Heart right ventricle (tissue), 16 donors: ENCODE results near the gene ZBTB48. TPM values are rescaled to one million over a fixed set of nuclear protein-coding genes. Genes with fewer than 3 reads are reported as not detected.

ENCODE experiments used
- ATAC-seq, 8 donors: fragments of 200-7000 bp; cut with Tn5 transposase; one replicate each; pipeline ENCODE4 v1.9.1; 2020; ENCODE audit warnings: mild to moderate bottlenecking in 8 of 8, moderate library complexity in 8 of 8, moderate number of reproducible peaks in 1 of 8
- DNase-seq, 2 donors: peaks; one replicate each; pipeline ENCODE4 v3.0.0-alpha.2; 2020
- H3K27ac ChIP-seq, 10 donors: fragments of 200-600 bp; sonication (generic) in 2 of 10; one replicate each; pipeline versions ENCODE4 v1.5.0 to v1.8.0; 2020 to 2022; ENCODE audit warnings: mild to moderate bottlenecking in 3 of 10
- H3K27me3 ChIP-seq, 7 donors: fragments of 200-600 bp; one replicate each; pipeline ENCODE4 v1.8.0; 2021 to 2022; ENCODE audit warnings: mild to moderate bottlenecking in 2 of 7
- H3K36me3 ChIP-seq, 9 donors: fragments of 200-600 bp; sonication (generic) in 1 of 9; one replicate each; pipeline versions ENCODE4 v1.5.0 to v1.8.0; 2020 to 2022; ENCODE audit warnings: mild to moderate bottlenecking in 2 of 9
- H3K4me1 ChIP-seq, 9 donors: fragments of 200-600 bp; sonication (generic) in 1 of 9; one replicate each; pipeline versions ENCODE4 v1.5.0 to v1.8.0; 2020 to 2022; ENCODE audit warnings: mild to moderate bottlenecking in 4 of 9
- H3K4me3 ChIP-seq, 10 donors: fragments of 200-600 bp; sonication (generic) in 2 of 10; one replicate each; pipeline versions ENCODE4 v1.5.0 to v1.8.0; 2020 to 2022; ENCODE audit warnings: mild to moderate bottlenecking in 7 of 10, moderate library complexity in 2 of 10
- H3K9me3 ChIP-seq, 11 donors: fragments of 200-600 bp in 10 of 11; sonication (generic) in 2 of 11; one replicate each; pipeline versions ENCODE4 v1.5.0 to v1.8.0; 2013 to 2022; ENCODE audit warnings: mild to moderate bottlenecking in 2 of 11, control low read depth in 1 of 11, moderate library complexity in 1 of 11
- CTCF ChIP-seq, 9 donors: fragments of 200-600 bp; sonication (generic) in 2 of 9; IDR thresholded peaks; one replicate each; pipeline versions ENCODE4 v1.5.0 to v1.8.0; 2021 to 2022; ENCODE audit warnings: antibody characterized with exemption in 9 of 9, mild to moderate bottlenecking in 5 of 9, moderate library complexity in 1 of 9
- WGBS, 2 donors: extraction: QIAGEN DNeasy Blood & Tissue Kit; methylation state at CpG; one replicate each; pipeline ENCODE4 v1.1.7; 2013; ENCODE audit warnings: inconsistent platforms in 1 of 2; 5-methylcytosine and 5-hydroxymethylcytosine counted together
- intact Hi-C, 10 donors: fragments of 100-400 bp; cut with DNase I; formaldehyde crosslinking; loops; one replicate each; pipeline versions ENCODE4 v1.11.1 to v1.14.2; 2022
- polyA plus RNA-seq, 2 donors: library from polyadenylated mRNA; stranded (reverse); fragments of 200-250 nt; gene quantifications; one replicate each; pipeline ENCODE4 v1.2.3, GENCODE V29; 2013
- total RNA-seq, 10 donors: library from RNA; stranded (reverse); fragmentation: NEBNext Ultra II Directional in 3 of 10; extraction: Animal tissue kit (Norgen Biotek cat#: 25700) in 3 of 10; gene quantifications; one replicate each; pipeline versions ENCODE4 v1.2.1 to v1.2.4, GENCODE V29; 2021 to 2023
- donor health status: Arrhythmogenic right ventricular cardiomyopathy.
- donor health status: ischemic (EF 13 %, LVEDD 7.1; RV severe dilation, severe dysfunction).
- donor health status: healthy with polysubstance abuse.
- donor health status: DM: no; HTN: yes; CAD: no.
- donor health status: DM: no; HTN: no; CAD: no.
- donor health status: ischemic (EF 25% LVEDD 6.9; RV normal size, moderate dysfunction).
- donor health status: ischemic (EF 25% LVEDD 5.7; RV mildly dilated, moderate dysfunction).
- donor health status: healthy.
- donor health status: DM: yes; HTN: yes; CAD: no.
- donor health status: Ischemic cardiomyopathy.
- donor health status: ischemic (EF 35%, LVEDD 5.7; RV mildly dilated, moderate dysfunction).
- donor health status: nonischemic (EF 11% LVEDD 7.7; RV severe dilation, severe dysfunction).
- donor health status: DM: yes; HTN: yes; CAD: no.
- donor health status: PGD.
- donor health status: ischemic (EF 29% LVEDD 5.4; RV normal size, mild dysfunction).
- donor health status: nonischemic (EF 23%, LVEDD 6.1; RV moderate dilation, normal function).

Gene ZBTB48
- total and polyA plus RNA-seq, 12 donors = 7.3 to 41.5 (median 12.4) TPM

GRCh38 chr1:6630027-6630426, 50.2 kb downstream of the ZBTB48 start:
- no peak overlapping the region for H3K4me3 ChIP-seq
- 94 to 95% methylated on average over 8 of the region's 8 CpGs for WGBS, 2 donors
- intact Hi-C loops = loop anchor here in 2 of 10 donors (10.0 kb wide), 2 partner anchors 75 to 145 kb away; partner anchors contain the start of genes NOL9 (in 1 of the 2) and TAS1R1 (in 1 of the 2)
- no peak for DNase-seq
- peaks cover 4 to 86% (median 40%) of the 10 kb centered on the region in 9 donors for H3K36me3 ChIP-seq
- no peak for TF ChIP-seq CTCF (IDR thresholded peaks at IDR 0.05)
- no peaks in the 10 kb centered on the region for H3K27me3 ChIP-seq
- no peak for ATAC-seq
- peaks cover 7 to 20% (median 16%) of the 10 kb centered on the region in 9 donors for H3K4me1 ChIP-seq
- H3K9me3 ChIP-seq = no peaks in the 10 kb centered on the region
- H3K27ac ChIP-seq = no peak overlapping the region

- no peaks in the 10 kb centered on the region for H3K27me3 ChIP-seq
- WGBS, 2 donors = 98 to 100% methylated on average over 8 of the region's 8 CpGs
- DNase-seq (no peak), ATAC-seq (no peak)
- no peaks in the 10 kb centered on the region for H3K9me3 ChIP-seq
- no peak overlapping the region for H3K4me3 ChIP-seq
- peaks cover 7 to 96% (median 49%) of the 10 kb centered on the region in 9 donors for H3K36me3 ChIP-seq
- TF ChIP-seq CTCF (IDR thresholded peaks at IDR 0.05) = no peak
- intact Hi-C loops = loop anchor here in 2 of 10 donors (10.0 kb wide), 2 partner anchors 76 to 146 kb away; partner anchors contain the start of genes NOL9 (in 1 of the 2) and TAS1R1 (in 1 of the 2)
- H3K4me1 ChIP-seq = peaks cover 4 to 17% (median 12%) of the 10 kb centered on the region in 9 donors
- H3K27ac ChIP-seq = no peak overlapping the region
These were observed 51.3 kb downstream of the ZBTB48 start for GRCh38 chr1:6631058-6631457.

GRCh38 chr1:6632588-6633514, 53.1 kb downstream of the ZBTB48 start:
- DNase-seq = no peak

More at GRCh38 chr1:6632588-6633514, 53.1 kb downstream of the ZBTB48 start:
- Histone ChIP-seq H3K9me3 (no peaks in the 10 kb centered on the region), H3K27ac (no peak overlapping the region), H3K36me3 (peaks cover 7 to 100% (median 64%) of the 10 kb centered on the region in 9 donors), H3K27me3 (no peaks in the 10 kb centered on the region), H3K4me3 (no peak overlapping the region), H3K4me1 (peaks cover 0 to 5% (median 0%) of the 10 kb centered on the region in 9 donors)
- intact Hi-C loops = loop anchor here in 2 of 10 donors (10.0 kb wide), 2 partner anchors 78 to 148 kb away; partner anchors contain the start of genes NOL9 (in 1 of the 2) and TAS1R1 (in 1 of the 2)
- 82 to 84% methylated on average over 30 of the region's 30 CpGs for WGBS, 2 donors
- ATAC-seq = peak in 1 of 8 donors; percentile 25
- TF ChIP-seq CTCF (IDR thresholded peaks at IDR 0.05) = no peak
